ENCODE measurements around the gene CDH16.

The CDH16 gene

GRCh38 chr16:66920299-66920590 lies 1.6 kb upstream of the CDH16 start:
- Histone ChIP-seq H3K27me3 (peaks cover 61% of the 10 kb centered on the region), H3K4me1 (ENCODE audit: control insufficient read depth in 1 of 2, insufficient read depth in 1 of 2, low read depth in 1 of 2, low read length in 1 of 2) (peaks cover 0 to 7% of the 10 kb centered on the region in 2 experiments), H3K27ac (no peak overlapping the region), H3K4me3 (ENCODE audit: low read depth in 1 of 2, low read length in 1 of 2) (no peak overlapping the region), H3K9me3 (no peaks in the 10 kb centered on the region), H3K36me3 (no peaks in the 10 kb centered on the region)
- no peak for TF ChIP-seq CTCF (IDR thresholded peaks at IDR 0.05)

GRCh38 chr16:66919569-66920298 lies 1.0 kb upstream of the CDH16 start:
- Histone ChIP-seq H3K27me3 (peaks cover 56% of the 10 kb centered on the region), H3K36me3 (no peaks in the 10 kb centered on the region), H3K4me3 (ENCODE audit: low read depth in 1 of 2, low read length in 1 of 2) (no peak overlapping the region), H3K27ac (no peak overlapping the region), H3K9me3 (no peaks in the 10 kb centered on the region), H3K4me1 (ENCODE audit: control insufficient read depth in 1 of 2, insufficient read depth in 1 of 2, low read depth in 1 of 2, low read length in 1 of 2) (peaks cover 0 to 2% of the 10 kb centered on the region in 2 experiments)
- TF ChIP-seq CTCF (IDR thresholded peaks at IDR 0.05) = no peak

DNA sequence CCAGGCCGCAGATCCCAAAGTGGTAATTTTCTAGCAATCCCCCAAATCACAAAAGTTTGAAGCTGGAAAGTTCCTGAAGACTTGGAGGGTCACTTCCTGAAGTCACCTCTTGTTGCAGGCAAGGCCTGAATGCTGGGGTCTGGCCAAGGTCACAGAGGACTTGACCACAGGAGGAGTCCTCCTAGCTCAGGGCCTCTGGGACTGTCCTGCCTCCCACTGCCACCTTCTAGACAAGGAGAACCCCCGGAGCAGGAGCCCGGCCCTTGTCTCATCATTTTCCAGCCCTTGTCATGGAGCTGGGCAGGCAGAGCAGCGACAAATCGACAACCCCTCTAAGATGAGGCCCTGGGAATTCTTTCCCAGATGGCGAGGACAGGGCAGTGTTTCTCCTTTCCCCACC lies 330 bp downstream of the CDH16 start:
- H3K27me3 ChIP-seq = peaks cover 43% of the 10 kb centered on the region
- no peak overlapping the region for H3K27ac ChIP-seq
- TF ChIP-seq CTCF (IDR thresholded peaks at IDR 0.05) = no peak
- no peaks in the 10 kb centered on the region for H3K9me3 ChIP-seq
- no peaks in the 10 kb centered on the region for H3K36me3 ChIP-seq
- H3K4me1 ChIP-seq (ENCODE audit: control insufficient read depth in 1 of 2, insufficient read depth in 1 of 2, low read depth in 1 of 2, low read length in 1 of 2) = no peaks in the 10 kb centered on the region
- H3K4me3 ChIP-seq (ENCODE audit: low read depth in 1 of 2, low read length in 1 of 2) = no peak overlapping the region

DNA sequence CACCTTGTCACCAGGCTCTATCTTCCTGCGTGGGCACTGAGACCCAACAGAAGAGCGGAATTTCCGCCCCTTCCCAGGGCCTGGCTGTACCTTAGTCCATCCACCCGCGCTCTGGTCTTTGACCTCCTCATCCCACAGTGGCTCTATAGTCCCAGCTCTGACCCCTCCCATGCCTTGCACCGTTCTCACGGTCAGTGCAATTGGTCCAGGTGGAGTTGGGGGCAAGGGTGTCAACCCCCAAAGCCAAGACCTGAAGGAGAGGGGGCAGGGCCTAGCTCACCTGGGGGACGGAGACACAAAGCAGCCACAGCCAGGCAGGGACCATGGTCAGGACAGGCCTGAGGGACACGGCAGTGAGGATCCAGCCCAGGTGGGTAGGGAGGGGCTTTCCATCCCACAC lies 944 bp downstream of the CDH16 start:
- Histone ChIP-seq H3K27me3 (peaks cover 36% of the 10 kb centered on the region), H3K9me3 (no peaks in the 10 kb centered on the region), H3K36me3 (no peaks in the 10 kb centered on the region), H3K4me3 (ENCODE audit: low read depth in 1 of 2, low read length in 1 of 2) (no peak overlapping the region), H3K4me1 (ENCODE audit: control insufficient read depth in 1 of 2, insufficient read depth in 1 of 2, low read depth in 1 of 2, low read length in 1 of 2) (no peaks in the 10 kb centered on the region), H3K27ac (no peak overlapping the region)
- TF ChIP-seq CTCF (IDR thresholded peaks at IDR 0.05) = no peak

DNA sequence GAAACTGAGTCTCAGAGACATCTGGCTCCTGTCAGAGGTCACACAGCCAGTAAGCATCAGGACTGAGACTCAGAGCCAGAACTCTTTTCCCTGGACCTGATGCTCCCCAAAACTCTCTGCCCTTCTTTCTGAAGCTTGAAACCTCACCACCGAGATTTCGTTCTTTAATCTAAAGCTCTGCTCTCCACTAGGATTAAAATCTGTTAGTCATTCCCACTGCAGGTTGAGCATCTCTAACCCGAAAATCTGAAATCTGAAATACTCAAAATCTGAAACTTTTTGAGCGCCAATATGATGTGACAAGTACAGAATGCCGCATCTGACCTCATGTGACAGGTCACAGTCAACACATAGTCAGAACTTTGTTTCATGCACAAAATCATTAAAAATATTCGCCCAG lies 2.2 kb downstream of the CDH16 start:
- Histone ChIP-seq H3K36me3 (no peaks in the 10 kb centered on the region), H3K4me3 (ENCODE audit: low read depth in 1 of 2, low read length in 1 of 2) (no peak overlapping the region), H3K4me1 (ENCODE audit: control insufficient read depth in 1 of 2, insufficient read depth in 1 of 2, low read depth in 1 of 2, low read length in 1 of 2) (no peaks in the 10 kb centered on the region), H3K27me3 (peaks cover 24% of the 10 kb centered on the region), H3K9me3 (no peaks in the 10 kb centered on the region), H3K27ac (no peak overlapping the region)
- no peak for TF ChIP-seq CTCF (IDR thresholded peaks at IDR 0.05)

DNA sequence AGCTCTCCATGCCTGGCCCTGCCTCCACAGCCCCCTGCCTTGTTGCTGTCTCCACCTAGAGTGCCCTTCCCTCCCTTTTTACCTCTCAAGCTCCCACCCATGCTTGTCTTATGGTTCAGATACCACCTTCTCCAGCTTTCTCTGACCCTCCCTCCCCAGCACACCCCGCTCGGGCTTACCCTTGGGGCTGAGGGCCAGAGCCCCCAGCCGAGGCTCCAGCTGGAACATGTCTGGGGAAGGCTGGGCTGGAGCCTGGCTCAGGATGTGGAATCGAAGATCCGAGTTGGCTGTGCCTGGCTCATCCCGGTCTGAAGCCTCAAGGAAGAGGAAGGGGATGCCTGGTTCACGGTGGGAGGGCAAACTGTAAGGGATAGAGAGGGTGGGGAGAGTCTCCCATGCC lies 3.6 kb downstream of the CDH16 start:
- H3K27ac ChIP-seq = no peak overlapping the region
- no peak for TF ChIP-seq CTCF (IDR thresholded peaks at IDR 0.05)
- no peaks in the 10 kb centered on the region for H3K36me3 ChIP-seq
- no peaks in the 10 kb centered on the region for H3K4me1 ChIP-seq (ENCODE audit: control insufficient read depth in 1 of 2, insufficient read depth in 1 of 2, low read depth in 1 of 2, low read length in 1 of 2)
- H3K4me3 ChIP-seq (ENCODE audit: low read depth in 1 of 2, low read length in 1 of 2) = no peak overlapping the region
- no peaks in the 10 kb centered on the region for H3K9me3 ChIP-seq
- H3K27me3 ChIP-seq = peaks cover 9% of the 10 kb centered on the region
